ENCODE measurements around the gene VEGFA. TPM values are rescaled to one million over a fixed set of nuclear protein-coding genes. Genes with fewer than 3 reads are reported as not detected.

Gene VEGFA
- polyA plus RNA-seq, 3 donors = 19.0 to 454 (median 32.0) TPM

- Histone ChIP-seq H4K20me1 (ENCODE audit: insufficient read depth, low read length) (peaks cover 98% of the 10 kb centered on the region), H3K27ac (ENCODE audit: low read depth in 1 of 2, low read length in 2 of 2) (no peak overlapping the region), H2AFZ (ENCODE audit: insufficient read depth, low read depth, low read length, poor library complexity, severe bottlenecking) (no peak overlapping the region), H3K79me2 (ENCODE audit: insufficient read depth, low read length) (peaks cover 51% of the 10 kb centered on the region), H3K9ac (ENCODE audit: insufficient read depth, low read length, poor library complexity, severe bottlenecking) (no peak overlapping the region), H3K36me3 (replicated peaks in 1 of 2; ENCODE audit: control insufficient read depth in 1 of 2, insufficient read depth in 2 of 2, low read length in 2 of 2) (peaks cover 78 to 93% of the 10 kb centered on the region in 2 donors), H3K4me3 (replicated peaks in 1 of 3; ENCODE audit: low read depth in 2 of 3, low read length in 3 of 3) (no peak overlapping the region), H3K27me3 (ENCODE audit: control insufficient read depth in 2 of 2, insufficient read depth in 2 of 2, low read length in 2 of 2) (no peaks in the 10 kb centered on the region), H3K4me1 (ENCODE audit: control insufficient read depth in 1 of 2, insufficient read depth in 2 of 2, low read length in 2 of 2) (peaks cover 6 to 7% of the 10 kb centered on the region in 2 donors), H3K4me2 (replicated peaks; ENCODE audit: extremely low read depth, low read length, poor library complexity, severe bottlenecking) (no peak overlapping the region), H3K9me3 (replicated peaks in 1 of 2; ENCODE audit: control insufficient read depth in 1 of 2, insufficient read depth in 1 of 2, low read length in 2 of 2) (no peaks in the 10 kb centered on the region)
- no peaks in the 10 kb centered on the region for H3K9me3 Mint-ChIP-seq
- H3K27me3 Mint-ChIP-seq (ENCODE audit: low read depth in 3 of 3) = peaks cover 0 to 4% (median 3%) of the 10 kb centered on the region in 3 donors
- 98% methylated on average over 5 of the region's 8 CpGs for WGBS (ENCODE audit: insufficient coverage)
- peaks cover 93 to 95% of the 10 kb centered on the region in 2 donors for H3K36me3 Mint-ChIP-seq
- H3K27ac Mint-ChIP-seq = peak overlapping the region in 3 of 7 donors; percentile 48 to 60 (median 57)
- DNase-seq = no peak
- no peak overlapping the region for H3K4me3 Mint-ChIP-seq
- H3K4me1 Mint-ChIP-seq = peaks cover 17% of the 10 kb centered on the region
- no peak for TF ChIP-seq CTCF (IDR thresholded peaks at IDR 0.05)
- intact Hi-C loops (cut with micrococcal nuclease) = no loop called here
These were observed 9.8 kb downstream of the VEGFA start for GRCh38 chr6:43779852-43780236.

- Histone ChIP-seq H3K79me2 (ENCODE audit: insufficient read depth, low read length) (peaks cover 47% of the 10 kb centered on the region), H2AFZ (ENCODE audit: insufficient read depth, low read depth, low read length, poor library complexity, severe bottlenecking) (no peak overlapping the region), H4K20me1 (ENCODE audit: insufficient read depth, low read length) (peaks cover 98% of the 10 kb centered on the region), H3K27ac (ENCODE audit: low read depth in 1 of 2, low read length in 2 of 2) (no peak overlapping the region), H3K4me2 (replicated peaks; ENCODE audit: extremely low read depth, low read length, poor library complexity, severe bottlenecking) (no peak overlapping the region), H3K9me3 (replicated peaks in 1 of 2; ENCODE audit: control insufficient read depth in 1 of 2, insufficient read depth in 1 of 2, low read length in 2 of 2) (no peaks in the 10 kb centered on the region), H3K9ac (ENCODE audit: insufficient read depth, low read length, poor library complexity, severe bottlenecking) (no peak overlapping the region), H3K4me3 (replicated peaks in 1 of 3; ENCODE audit: low read depth in 2 of 3, low read length in 3 of 3) (no peak overlapping the region), H3K27me3 (ENCODE audit: control insufficient read depth in 2 of 2, insufficient read depth in 2 of 2, low read length in 2 of 2) (no peaks in the 10 kb centered on the region), H3K4me1 (ENCODE audit: control insufficient read depth in 1 of 2, insufficient read depth in 2 of 2, low read length in 2 of 2) (peaks cover 2 to 3% of the 10 kb centered on the region in 2 donors), H3K36me3 (replicated peaks in 1 of 2; ENCODE audit: control insufficient read depth in 1 of 2, insufficient read depth in 2 of 2, low read length in 2 of 2) (peaks cover 83 to 97% of the 10 kb centered on the region in 2 donors)
- WGBS (ENCODE audit: insufficient coverage) = 94% methylated on average over 13 of the region's 13 CpGs
- H3K4me3 Mint-ChIP-seq = no peak overlapping the region
- no peak for TF ChIP-seq CTCF (IDR thresholded peaks at IDR 0.05)
- no peak for DNase-seq
- intact Hi-C loops (cut with micrococcal nuclease) = no loop called here
- H3K9me3 Mint-ChIP-seq = no peaks in the 10 kb centered on the region
- H3K27me3 Mint-ChIP-seq (ENCODE audit: low read depth in 3 of 3) = peaks cover 0 to 4% (median 1%) of the 10 kb centered on the region in 3 donors
- no peak overlapping the region for H3K27ac Mint-ChIP-seq
- peaks cover 13% of the 10 kb centered on the region for H3K4me1 Mint-ChIP-seq
- H3K36me3 Mint-ChIP-seq = peaks cover 97 to 98% of the 10 kb centered on the region in 2 donors
These were observed 10.3 kb downstream of the VEGFA start for GRCh38 chr6:43780293-43780692.

All from CD14-positive monocyte (primary cell).